ENCODE measurements around the gene CACNA1E. TPM values are rescaled to one million over a fixed set of nuclear protein-coding genes. Genes with fewer than 3 reads are reported as not detected.

CACNA1E gene
- total RNA-seq, 1 experiment from 2014 or later = 0.46 TPM

DNA sequence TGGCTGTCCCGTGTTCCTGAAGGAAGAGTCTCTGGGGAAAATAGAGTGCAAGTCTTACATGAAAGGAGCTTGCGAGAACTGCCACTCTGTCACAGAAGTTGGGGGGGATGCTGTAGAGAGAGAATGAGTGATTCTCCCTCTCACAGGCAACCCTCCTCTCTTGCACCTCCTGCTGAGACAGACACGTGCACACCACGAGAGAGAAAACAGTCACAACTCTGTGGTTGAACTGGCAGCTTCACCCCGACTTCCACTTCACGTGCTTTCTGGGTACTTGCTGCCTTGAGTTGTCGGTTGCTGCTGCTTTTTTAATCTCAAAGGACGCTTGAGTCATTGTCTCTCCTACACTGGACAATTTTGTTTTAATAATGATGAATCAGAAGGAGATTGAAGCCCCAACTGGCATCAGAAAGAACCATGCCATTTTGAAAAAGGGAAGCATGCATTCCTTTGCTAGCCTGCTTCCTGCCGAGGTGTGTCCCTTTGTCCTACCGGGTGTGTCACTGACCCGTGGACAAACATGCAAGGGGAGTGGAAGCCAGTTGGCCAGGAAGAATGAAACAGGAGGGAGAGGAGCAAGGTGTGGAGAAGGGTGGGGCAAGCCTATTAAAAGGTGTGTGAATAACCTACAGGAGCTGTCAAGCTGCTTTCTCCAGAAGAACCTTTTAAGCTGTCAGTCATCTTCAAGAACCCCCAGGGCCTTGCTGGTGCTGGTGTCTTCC is 164.2 kb downstream of the CACNA1E start:
- Histone ChIP-seq H3K56ac (ENCODE audit: insufficient read length, low read depth, low read length) (no peak overlapping the region), H3K9me3 (ENCODE audit: control insufficient read depth, low read depth, low read length) (no peaks in the 10 kb centered on the region), H2BK12ac (ENCODE audit: insufficient read length, low read depth, low read length) (no peak overlapping the region), H3K4me1 (ENCODE audit: insufficient read depth, low read length) (no peaks in the 10 kb centered on the region), H3T11ph (ENCODE audit: low read length) (no peak overlapping the region), H2AFZ (ENCODE audit: low read length) (no peak overlapping the region), H3K4me2 (ENCODE audit: insufficient read depth, insufficient read length, low read length) (no peak overlapping the region), H2BK5ac (ENCODE audit: insufficient read length, low read length) (no peak overlapping the region), H3K27ac (ENCODE audit: insufficient read length, low read depth, low read length) (no peak overlapping the region), H3K27me3 (ENCODE audit: insufficient read depth, low read length) (no peaks in the 10 kb centered on the region; the same call in 1 of the 2 replicates), H4K91ac (ENCODE audit: insufficient read length, low read depth, low read length) (no peak overlapping the region), H3K18ac (ENCODE audit: insufficient read length, low read depth, low read length) (no peak overlapping the region), H2BK120ac (ENCODE audit: low read depth, low read length, poor library complexity, severe bottlenecking) (no peak overlapping the region), H3K14ac (ENCODE audit: insufficient read depth, low read length) (peak overlapping the region; percentile 79; the same call in 1 of the 2 replicates), H2BK15ac (ENCODE audit: low read depth, low read length) (no peak overlapping the region; the same call in 1 of the 2 replicates), H4K20me1 (ENCODE audit: control insufficient read depth, insufficient read depth, insufficient read length) (no peaks in the 10 kb centered on the region), H3K79me1 (ENCODE audit: insufficient read depth, low read depth, low read length, poor library complexity, severe bottlenecking) (no peaks in the 10 kb centered on the region), H3K23ac (ENCODE audit: insufficient read length, low read depth, low read length) (no peak overlapping the region), H3K4ac (ENCODE audit: low read depth, low read length) (no peak overlapping the region), H4K8ac (replicated peaks; ENCODE audit: insufficient read length, low read depth, low read length) (no peak overlapping the region), H4K5ac (ENCODE audit: insufficient read length, low read depth, low read length) (no peak overlapping the region), H2AK5ac (ENCODE audit: insufficient read length, low read length) (no peak overlapping the region), H3K9ac (ENCODE audit: extremely low read depth, insufficient read length, low read length) (no peak overlapping the region), H3K23me2 (ENCODE audit: insufficient read length, low read depth, low read length, poor library complexity, severe bottlenecking) (no peaks in the 10 kb centered on the region), H3K79me2 (ENCODE audit: insufficient read depth, low read length) (no peaks in the 10 kb centered on the region), H2BK20ac (ENCODE audit: low read depth, low read length, poor library complexity, severe bottlenecking) (no peak overlapping the region)
- TF ChIP-seq, protein P1, sequence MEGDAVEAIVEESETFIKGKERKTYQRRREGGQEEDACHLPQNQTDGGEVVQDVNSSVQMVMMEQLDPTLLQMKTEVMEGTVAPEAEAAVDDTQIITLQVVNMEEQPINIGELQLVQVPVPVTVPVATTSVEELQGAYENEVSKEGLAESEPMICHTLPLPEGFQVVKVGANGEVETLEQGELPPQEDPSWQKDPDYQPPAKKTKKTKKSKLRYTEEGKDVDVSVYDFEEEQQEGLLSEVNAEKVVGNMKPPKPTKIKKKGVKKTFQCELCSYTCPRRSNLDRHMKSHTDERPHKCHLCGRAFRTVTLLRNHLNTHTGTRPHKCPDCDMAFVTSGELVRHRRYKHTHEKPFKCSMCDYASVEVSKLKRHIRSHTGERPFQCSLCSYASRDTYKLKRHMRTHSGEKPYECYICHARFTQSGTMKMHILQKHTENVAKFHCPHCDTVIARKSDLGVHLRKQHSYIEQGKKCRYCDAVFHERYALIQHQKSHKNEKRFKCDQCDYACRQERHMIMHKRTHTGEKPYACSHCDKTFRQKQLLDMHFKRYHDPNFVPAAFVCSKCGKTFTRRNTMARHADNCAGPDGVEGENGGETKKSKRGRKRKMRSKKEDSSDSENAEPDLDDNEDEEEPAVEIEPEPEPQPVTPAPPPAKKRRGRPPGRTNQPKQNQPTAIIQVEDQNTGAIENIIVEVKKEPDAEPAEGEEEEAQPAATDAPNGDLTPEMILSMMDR (conservative IDR thresholded peaks at IDR 0.05) = no peak
- peaks cover 7 to 11% of the 10 kb centered on the region in 2 experiments; a peak in 3 of 4 replicates for H3K4me1 Mint-ChIP-seq
- H3K9me3 Mint-ChIP-seq = no peaks in the 10 kb centered on the region
- no peak overlapping the region for H3K4me3 Mint-ChIP-seq
- WGBS (ENCODE audit: extremely low coverage, insufficient read length, low lambda C conversion rate) = no CpG with 5 or more reads among the region's 11 CpGs
- peaks cover 4% of the 10 kb centered on the region for H3K27me3 Mint-ChIP-seq (ENCODE audit: low read depth)
- DNase-seq = no peak
- peaks cover 0 to 4% (median 0%) of the 10 kb centered on the region in 3 experiments; a peak in 2 of 7 replicates for H3K36me3 Mint-ChIP-seq (ENCODE audit: insufficient read depth in 1 of 3, low read depth in 3 of 3)
- peak overlapping the region in 2 of 3 experiments; percentile 34 to 87; a peak in 2 of 7 replicates for H3K27ac Mint-ChIP-seq
